ENCODE results near the gene ABTB1. TPM values are rescaled to one million over a fixed set of nuclear protein-coding genes. Genes with fewer than 3 reads are reported as not detected.

ABTB1 gene
- total RNA-seq, 2 donors from 2014 or later = 14.9 to 22.9 TPM

DNA sequence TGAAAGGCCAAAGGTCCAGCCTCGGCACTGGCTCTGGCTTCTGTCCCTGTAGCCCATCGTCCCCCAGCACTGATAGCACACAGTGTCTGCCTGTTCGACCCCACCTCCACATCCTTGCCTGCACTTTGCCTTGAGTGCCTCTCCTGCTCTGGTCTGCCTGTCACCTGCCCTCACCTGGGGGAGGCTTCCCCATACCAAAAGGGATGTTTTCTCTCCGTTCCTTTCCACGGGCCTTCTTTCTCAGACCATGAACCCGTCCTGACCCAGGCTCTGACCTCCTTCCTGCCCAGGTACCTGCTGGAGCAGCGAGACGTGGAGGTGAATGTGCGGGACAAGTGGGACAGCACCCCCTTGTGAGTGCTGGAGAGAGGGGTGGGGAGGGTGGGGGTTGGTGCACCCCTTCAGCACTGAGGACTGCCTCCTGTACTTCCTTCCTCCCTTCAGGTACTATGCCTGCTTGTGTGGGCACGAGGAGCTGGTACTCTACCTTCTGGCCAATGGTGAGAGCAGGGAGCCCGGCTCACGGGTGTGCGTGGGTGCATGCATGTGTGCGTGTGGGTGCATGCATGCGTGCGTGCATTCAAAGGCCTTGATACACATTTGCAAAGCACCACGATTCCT lies 1.5 kb downstream of the ABTB1 start:
- no peaks in the 10 kb centered on the region for H3K27me3 ChIP-seq
- intact Hi-C loops (cut with DNase I) = no loop called here
- no peak for TF ChIP-seq CTCF (IDR thresholded peaks at IDR 0.05)
- H3K4me1 ChIP-seq = peaks cover 4% of the 10 kb centered on the region
- no peaks in the 10 kb centered on the region for H3K9me3 ChIP-seq
- peak overlapping the region; percentile 96 for H3K4me3 ChIP-seq
- DNase-seq = no peak
- H3K27ac ChIP-seq = no peak overlapping the region
- H3K9ac ChIP-seq (ENCODE audit: low read depth in 2 of 2, low read length in 2 of 2) = peak overlapping the region in 1 of 2 donors; percentile 91
- H3K36me3 ChIP-seq = no peaks in the 10 kb centered on the region

DNA sequence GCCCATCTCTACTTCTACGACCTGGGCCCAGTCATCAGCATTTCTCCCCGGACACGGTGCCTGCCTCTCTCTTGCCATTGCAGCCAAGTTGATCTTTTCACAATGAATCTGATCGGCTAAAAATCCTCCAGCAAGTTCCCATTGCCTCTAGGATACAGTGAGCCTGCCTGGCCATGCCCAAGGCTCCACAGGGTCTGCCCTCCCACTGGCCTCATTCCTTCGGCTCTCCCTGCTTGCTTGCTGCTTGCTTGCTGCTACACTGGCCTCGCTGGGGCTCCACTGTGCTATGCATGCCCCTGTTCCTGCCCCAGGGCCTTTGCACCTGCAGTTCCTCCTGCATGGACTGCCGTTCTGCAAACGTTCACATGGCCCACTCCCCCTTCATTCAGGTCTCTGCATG lies 2.0 kb downstream of the ABTB1 start:
- Histone ChIP-seq H3K27ac (no peak overlapping the region), H3K4me1 (peaks cover 4% of the 10 kb centered on the region), H3K9ac (ENCODE audit: low read depth in 2 of 2, low read length in 2 of 2) (no peak overlapping the region), H3K9me3 (no peaks in the 10 kb centered on the region), H3K27me3 (no peaks in the 10 kb centered on the region), H3K4me3 (no peak overlapping the region), H3K36me3 (no peaks in the 10 kb centered on the region)
- TF ChIP-seq CTCF (IDR thresholded peaks at IDR 0.05) = no peak
- DNase-seq = no peak
- intact Hi-C loops (cut with DNase I) = no loop called here

DNA sequence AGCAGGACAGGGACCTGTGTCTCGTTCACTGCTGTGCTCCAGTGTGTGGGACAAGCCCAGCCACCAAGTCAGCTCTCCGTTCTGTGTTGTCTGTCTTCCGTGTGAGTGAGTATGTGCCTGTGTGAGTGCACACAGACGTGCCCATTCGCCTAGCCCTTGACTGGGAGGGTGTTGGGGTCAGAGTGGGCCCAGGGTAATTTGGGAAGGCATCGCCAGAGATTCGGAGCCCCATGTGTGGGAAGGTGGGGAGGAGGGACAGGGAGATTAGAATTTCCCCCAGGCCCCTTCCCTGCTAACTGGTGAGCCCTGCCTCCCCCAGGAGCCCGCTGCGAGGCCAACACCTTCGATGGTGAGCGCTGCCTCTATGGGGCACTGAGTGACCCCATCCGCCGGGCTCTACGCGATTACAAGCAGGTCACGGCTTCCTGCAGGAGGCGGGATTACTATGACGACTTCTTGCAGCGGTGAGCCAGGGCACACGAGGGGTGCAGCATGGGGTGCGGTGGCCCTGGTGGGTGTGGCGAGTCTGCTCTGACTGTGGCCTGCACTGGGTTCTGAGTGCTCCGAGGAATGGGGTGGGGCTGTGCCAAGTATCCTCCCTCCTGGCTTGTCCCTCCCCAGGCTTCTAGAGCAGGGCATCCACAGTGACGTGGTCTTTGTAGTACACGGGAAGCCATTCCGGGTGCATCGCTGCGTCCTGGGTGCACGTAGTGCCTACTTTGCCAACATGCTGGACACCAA lies 3.1 kb downstream of the ABTB1 start:
- no peak for TF ChIP-seq CTCF (IDR thresholded peaks at IDR 0.05)
- H3K27me3 ChIP-seq = no peaks in the 10 kb centered on the region
- H3K9ac ChIP-seq (ENCODE audit: low read depth in 2 of 2, low read length in 2 of 2) = no peak overlapping the region
- no peaks in the 10 kb centered on the region for H3K36me3 ChIP-seq
- intact Hi-C loops (cut with DNase I) = no loop called here
- peaks cover 4% of the 10 kb centered on the region for H3K4me1 ChIP-seq
- no peaks in the 10 kb centered on the region for H3K9me3 ChIP-seq
- no peak for DNase-seq
- no peak overlapping the region for H3K4me3 ChIP-seq
- H3K27ac ChIP-seq = no peak overlapping the region

- no peak for TF ChIP-seq CTCF (IDR thresholded peaks at IDR 0.05)
- Histone ChIP-seq H3K4me3 (no peak overlapping the region), H3K36me3 (no peaks in the 10 kb centered on the region), H3K27ac (no peak overlapping the region), H3K4me1 (peaks cover 4% of the 10 kb centered on the region), H3K9ac (ENCODE audit: low read depth in 2 of 2, low read length in 2 of 2) (no peak overlapping the region), H3K27me3 (no peaks in the 10 kb centered on the region), H3K9me3 (no peaks in the 10 kb centered on the region)
- no peak for DNase-seq
- intact Hi-C loops (cut with DNase I) = no loop called here
Observed at GRCh38 chr3:127676456-127676855, 3.7 kb downstream of the ABTB1 start.

- Histone ChIP-seq H3K27ac (no peak overlapping the region), H3K4me3 (no peak overlapping the region), H3K36me3 (no peaks in the 10 kb centered on the region), H3K27me3 (no peaks in the 10 kb centered on the region), H3K9me3 (no peaks in the 10 kb centered on the region), H3K4me1 (no peaks in the 10 kb centered on the region), H3K9ac (ENCODE audit: low read depth in 2 of 2, low read length in 2 of 2) (no peak overlapping the region)
- TF ChIP-seq CTCF (IDR thresholded peaks at IDR 0.05) = no peak
- no peak for DNase-seq
- intact Hi-C loops (cut with DNase I) = no loop called here
Observed at GRCh38 chr3:127676921-127677351, 4.2 kb downstream of the ABTB1 start.

Measured in colonic mucosa (tissue), 4 donors.